ENCODE measurements around the gene RITA1.
A peak's percentile ranks its signal among the peaks of the same experiment; 100 is the strongest.

Gene RITA1

GRCh38 chr12:113174461-113175384 lies 10.8 kb upstream of the RITA1 start:
- DNase-seq (ENCODE audit: low read depth): peak; percentile 38

- no peak for DNase-seq (ENCODE audit: low read depth)
These were observed 6.5 kb upstream of the RITA1 start for GRCh38 chr12:113179023-113179422.

- no peak for DNase-seq (ENCODE audit: low read depth)
These were observed 5.2 kb upstream of the RITA1 start for GRCh38 chr12:113180333-113180732.

- no peak for DNase-seq (ENCODE audit: low read depth)
These were observed 3.5 kb upstream of the RITA1 start for GRCh38 chr12:113181975-113182374.

GRCh38 chr12:113183030-113183589 lies 2.4 kb upstream of the RITA1 start:
- DNase-seq (ENCODE audit: low read depth): no peak

GRCh38 chr12:113184098-113184899 lies 1.2 kb upstream of the RITA1 start:
- no peak for DNase-seq (ENCODE audit: low read depth)

- DNase-seq (ENCODE audit: low read depth): peak; percentile 75
These were observed 681 bp upstream of the RITA1 start for GRCh38 chr12:113184900-113185179.

- no peak for DNase-seq (ENCODE audit: low read depth)
These were observed 478 bp downstream of the RITA1 start for GRCh38 chr12:113186033-113186365.

- no peak for DNase-seq (ENCODE audit: low read depth)
These were observed 1.3 kb downstream of the RITA1 start for GRCh38 chr12:113186666-113187325.

GRCh38 chr12:113189361-113189760 lies 3.8 kb downstream of the RITA1 start:
- DNase-seq (ENCODE audit: low read depth): no peak

GRCh38 chr12:113190761-113191160 lies 5.2 kb downstream of the RITA1 start:
- no peak for DNase-seq (ENCODE audit: low read depth)

- DNase-seq (ENCODE audit: low read depth): no peak
These were observed 5.7 kb downstream of the RITA1 start for GRCh38 chr12:113191227-113191626.

GRCh38 chr12:113194971-113195391 lies 9.5 kb downstream of the RITA1 start:
- DNase-seq (ENCODE audit: low read depth): no peak

- no peak for DNase-seq (ENCODE audit: low read depth)
These were observed 10.1 kb downstream of the RITA1 start for GRCh38 chr12:113195598-113195997.

GRCh38 chr12:113196582-113196981 lies 11.1 kb downstream of the RITA1 start:
- no peak for DNase-seq (ENCODE audit: low read depth)

- peak; percentile 57 for DNase-seq (ENCODE audit: low read depth)
These were observed 11.5 kb downstream of the RITA1 start for GRCh38 chr12:113196990-113197389.

GRCh38 chr12:113197518-113198077 lies 12.1 kb downstream of the RITA1 start:
- DNase-seq (ENCODE audit: low read depth): no peak

- DNase-seq (ENCODE audit: low read depth): no peak
These were observed 12.8 kb downstream of the RITA1 start for GRCh38 chr12:113198296-113198695.

- DNase-seq (ENCODE audit: low read depth): no peak
These were observed 14.7 kb downstream of the RITA1 start for GRCh38 chr12:113200021-113200797.

- DNase-seq (ENCODE audit: low read depth): no peak
These were observed 16.0 kb downstream of the RITA1 start for GRCh38 chr12:113201187-113202177.

Measured in CMK (cell line).